ENCODE measurements around the gene IL17REL.
A peak's percentile ranks its signal among the peaks of the same experiment; 100 is the strongest.

IL17REL gene

GRCh38 chr22:49995361-49996118 lies 17.0 kb downstream of the IL17REL start:
- DNase-seq (ENCODE audit: low read depth) = no peak
- no peak overlapping the region for H3K4me3 ChIP-seq (ENCODE audit: low read depth, low read length)
- TF ChIP-seq, protein P1, sequence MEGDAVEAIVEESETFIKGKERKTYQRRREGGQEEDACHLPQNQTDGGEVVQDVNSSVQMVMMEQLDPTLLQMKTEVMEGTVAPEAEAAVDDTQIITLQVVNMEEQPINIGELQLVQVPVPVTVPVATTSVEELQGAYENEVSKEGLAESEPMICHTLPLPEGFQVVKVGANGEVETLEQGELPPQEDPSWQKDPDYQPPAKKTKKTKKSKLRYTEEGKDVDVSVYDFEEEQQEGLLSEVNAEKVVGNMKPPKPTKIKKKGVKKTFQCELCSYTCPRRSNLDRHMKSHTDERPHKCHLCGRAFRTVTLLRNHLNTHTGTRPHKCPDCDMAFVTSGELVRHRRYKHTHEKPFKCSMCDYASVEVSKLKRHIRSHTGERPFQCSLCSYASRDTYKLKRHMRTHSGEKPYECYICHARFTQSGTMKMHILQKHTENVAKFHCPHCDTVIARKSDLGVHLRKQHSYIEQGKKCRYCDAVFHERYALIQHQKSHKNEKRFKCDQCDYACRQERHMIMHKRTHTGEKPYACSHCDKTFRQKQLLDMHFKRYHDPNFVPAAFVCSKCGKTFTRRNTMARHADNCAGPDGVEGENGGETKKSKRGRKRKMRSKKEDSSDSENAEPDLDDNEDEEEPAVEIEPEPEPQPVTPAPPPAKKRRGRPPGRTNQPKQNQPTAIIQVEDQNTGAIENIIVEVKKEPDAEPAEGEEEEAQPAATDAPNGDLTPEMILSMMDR (IDR thresholded peaks at IDR 0.05; ENCODE audit: low read depth, low read length, missing control alignments) = no peak

DNA sequence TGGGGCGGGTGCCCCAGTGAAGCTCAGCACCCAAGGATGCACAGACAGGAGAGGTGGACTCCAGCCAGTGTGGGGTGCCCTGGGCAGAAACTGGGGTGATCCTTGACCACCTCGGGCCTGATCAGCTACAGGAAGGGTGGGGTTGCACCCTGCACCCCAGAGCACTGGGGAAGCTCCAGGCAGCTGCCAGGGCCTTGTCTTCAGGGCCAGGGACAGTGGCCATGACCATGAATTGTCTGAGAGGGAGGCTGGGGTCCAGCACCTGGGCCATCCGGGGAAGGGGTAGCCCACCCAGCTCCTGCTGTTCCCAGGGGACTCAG lies 17.6 kb downstream of the IL17REL start:
- no peak for DNase-seq (ENCODE audit: low read depth)
- TF ChIP-seq, protein P1 (IDR thresholded peaks at IDR 0.05; ENCODE audit: low read depth, low read length, missing control alignments) = no peak
- H3K4me3 ChIP-seq (ENCODE audit: low read depth, low read length) = no peak overlapping the region

- DNase-seq (ENCODE audit: low read depth) = no peak
- TF ChIP-seq, protein P1 (IDR thresholded peaks at IDR 0.05; ENCODE audit: low read depth, low read length, missing control alignments) = no peak
- H3K4me3 ChIP-seq (ENCODE audit: low read depth, low read length) = no peak overlapping the region
Measured at GRCh38 chr22:49994361-49995040, 18.1 kb downstream of the IL17REL start.

DNA sequence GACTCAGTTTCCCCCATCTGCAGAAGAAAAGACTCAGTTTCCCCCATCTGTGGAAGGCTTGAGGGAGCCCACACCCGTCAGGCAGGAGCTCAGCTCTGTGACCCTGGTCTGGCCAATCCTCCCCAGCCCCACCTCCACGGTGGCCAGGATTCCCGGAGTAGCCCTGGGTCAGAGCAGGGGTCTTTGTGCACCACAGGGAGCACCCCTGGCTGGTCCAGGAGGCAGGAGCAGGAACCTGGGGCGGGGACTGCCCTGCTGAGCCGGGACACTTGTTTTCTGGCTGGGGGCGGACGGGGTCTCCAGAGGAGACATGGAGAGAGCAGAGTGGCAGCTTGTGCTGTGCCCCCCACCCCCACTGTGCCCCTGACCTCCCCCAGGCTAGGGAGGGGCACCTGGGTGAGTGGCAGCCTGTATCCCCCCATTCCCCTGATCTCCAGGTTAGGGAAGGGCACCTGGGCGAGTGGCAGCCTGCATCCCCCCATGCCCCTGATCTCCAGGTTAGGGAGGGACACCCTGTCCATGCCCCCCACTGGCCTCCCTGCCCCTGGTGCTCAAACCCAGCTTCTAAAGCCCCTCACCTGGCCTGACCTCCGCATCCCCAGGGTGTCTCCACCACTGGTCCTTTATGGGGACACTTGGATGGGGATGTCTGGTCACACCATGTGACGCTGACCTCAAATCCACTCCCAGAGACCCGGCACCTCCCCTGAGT lies 18.8 kb downstream of the IL17REL start:
- H3K4me3 ChIP-seq (ENCODE audit: low read depth, low read length) = no peak overlapping the region
- TF ChIP-seq, protein P1 (IDR thresholded peaks at IDR 0.05; ENCODE audit: low read depth, low read length, missing control alignments) = no peak
- DNase-seq (ENCODE audit: low read depth) = no peak

GRCh38 chr22:49992921-49993648 lies 19.5 kb downstream of the IL17REL start:
- DNase-seq (ENCODE audit: low read depth) = no peak
- TF ChIP-seq, protein P1 (IDR thresholded peaks at IDR 0.05; ENCODE audit: low read depth, low read length, missing control alignments) = peak; percentile 82
- no peak overlapping the region for H3K4me3 ChIP-seq (ENCODE audit: low read depth, low read length)

DNA sequence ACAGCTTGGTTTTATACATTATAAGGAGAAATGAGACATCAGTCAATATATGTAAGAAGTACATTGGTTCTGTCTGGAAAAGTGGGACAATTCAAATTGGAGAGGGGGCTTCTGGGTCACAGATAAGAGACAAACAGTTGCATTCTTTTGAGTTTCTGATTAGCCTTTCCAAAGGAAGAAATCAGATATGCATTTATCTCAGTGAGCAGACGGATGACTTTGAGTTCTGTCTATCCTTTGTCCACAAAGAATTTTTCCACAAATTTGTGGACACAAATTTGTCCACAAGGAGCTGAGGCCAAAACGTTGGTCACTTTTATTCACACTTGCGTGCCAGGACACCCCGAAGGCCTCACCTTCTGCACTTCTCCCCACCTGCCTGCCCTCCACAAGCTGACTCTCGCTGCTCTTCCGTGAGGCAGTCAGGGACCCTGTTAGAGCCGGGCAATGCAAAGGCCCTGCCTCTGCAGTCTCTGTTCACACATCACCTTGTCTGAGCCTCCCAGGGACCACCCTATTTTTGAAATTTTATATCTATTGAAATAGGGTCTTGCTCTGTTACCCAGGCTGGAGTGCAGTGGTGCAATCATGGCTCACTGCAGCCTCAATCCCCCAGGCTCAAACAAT lies 20.5 kb downstream of the IL17REL start:
- TF ChIP-seq, protein P1 (IDR thresholded peaks at IDR 0.05; ENCODE audit: low read depth, low read length, missing control alignments) = no peak
- DNase-seq (ENCODE audit: low read depth) = no peak
- H3K4me3 ChIP-seq (ENCODE audit: low read depth, low read length) = no peak overlapping the region

Measured in GM12864 (cell line).